Right ventricle myocardium inferior (tissue), 1 donor: ENCODE measurements around the gene RIMKLB. TPM values are rescaled to one million over a fixed set of nuclear protein-coding genes. Genes with fewer than 3 reads are reported as not detected.
"Not testable (repeated sequence)": the region's sequence is repeated elsewhere in the genome, so short reads cannot be mapped to it uniquely, and the experiment has no call there.

ENCODE experiments used
- ATAC-seq: fragments of 200-7000 bp; cut with Tn5 transposase; one replicate; pipeline ENCODE4 v1.9.1; 2020; ENCODE audit warnings: mild to moderate bottlenecking, moderate library complexity
- DNase-seq: peaks from one replicate; pipeline ENCODE4 v3.0.0; 2021; ENCODE audit errors: missing footprints
- intact Hi-C: fragments of 100-400 bp; cut with DNase I; formaldehyde crosslinking; loops from one replicate; pipeline ENCODE4 v1.11.0; 2022
- total RNA-seq: library from RNA; stranded (reverse); fragmentation: NEBNext Ultra II Directional; extraction: Animal tissue kit (Norgen Biotek cat#: 25700); gene quantifications from one replicate; pipeline ENCODE4 v1.2.1, GENCODE V29; 2021
- donor health status: DM: no; HTN: yes; CAD: no; lungs with severe emphysema.

RIMKLB gene
- total RNA-seq, 1 donor from 2014 or later = 12.5 TPM

DNA sequence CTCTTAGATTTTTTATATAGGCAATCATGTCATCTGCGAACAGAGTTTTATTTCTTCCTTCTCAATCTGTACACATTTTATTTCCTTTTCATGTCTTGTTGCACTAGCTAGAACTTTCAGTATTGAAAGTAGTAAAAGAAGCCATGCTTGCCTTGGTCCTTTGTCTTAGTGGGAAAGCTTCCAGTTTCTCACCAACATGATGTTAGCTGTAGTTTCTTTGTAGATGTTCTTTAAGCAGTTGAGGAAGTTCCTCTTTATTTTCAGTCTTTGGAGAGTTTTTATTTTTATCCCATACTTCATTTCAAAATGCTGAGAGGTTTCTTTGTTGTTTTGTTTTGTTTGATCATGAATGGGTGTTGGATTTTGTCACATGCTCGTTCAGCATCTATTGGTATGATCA, 12.7 kb upstream of the RIMKLB start:
- no peak for DNase-seq
- intact Hi-C loops = no loop called here
- ATAC-seq = no peak

DNA sequence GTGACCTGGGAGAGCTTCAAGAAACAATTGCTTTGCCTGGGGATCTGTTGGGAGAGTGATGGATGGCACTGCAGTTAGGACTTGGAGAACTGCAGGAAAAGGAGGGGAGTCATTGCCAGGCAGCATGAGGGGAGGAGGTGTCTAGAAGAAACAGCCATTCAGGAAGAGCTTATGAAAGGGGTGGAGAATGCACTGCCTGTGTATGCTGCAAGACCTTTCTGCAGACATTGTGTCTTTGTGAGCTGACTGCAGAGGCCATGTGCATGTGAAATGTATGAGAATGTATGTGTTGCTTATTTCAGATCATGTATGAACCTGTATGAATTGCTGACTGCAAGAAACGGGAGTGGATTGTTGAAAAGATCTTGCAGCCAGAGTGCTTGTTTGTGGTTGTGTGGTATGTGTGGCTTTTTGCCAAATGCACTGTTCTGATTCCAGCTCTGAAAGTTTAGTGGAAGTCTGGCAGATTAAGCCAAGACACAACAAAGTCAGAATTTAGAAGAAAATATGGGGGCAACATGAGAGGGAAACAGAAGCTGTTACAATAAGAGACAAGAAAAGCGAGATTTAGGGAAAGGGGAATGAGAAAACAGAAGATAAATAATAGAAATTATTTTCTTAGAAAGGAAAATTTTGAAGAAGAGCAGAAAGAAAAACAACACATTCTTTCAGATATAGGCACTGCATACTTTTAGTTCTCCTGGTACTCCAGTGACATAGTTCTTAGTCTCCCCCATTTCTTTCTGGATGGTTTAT, 9.8 kb upstream of the RIMKLB start:
- DNase-seq (no peak), ATAC-seq (peak; percentile 90)
- intact Hi-C loops = no loop called here

DNA sequence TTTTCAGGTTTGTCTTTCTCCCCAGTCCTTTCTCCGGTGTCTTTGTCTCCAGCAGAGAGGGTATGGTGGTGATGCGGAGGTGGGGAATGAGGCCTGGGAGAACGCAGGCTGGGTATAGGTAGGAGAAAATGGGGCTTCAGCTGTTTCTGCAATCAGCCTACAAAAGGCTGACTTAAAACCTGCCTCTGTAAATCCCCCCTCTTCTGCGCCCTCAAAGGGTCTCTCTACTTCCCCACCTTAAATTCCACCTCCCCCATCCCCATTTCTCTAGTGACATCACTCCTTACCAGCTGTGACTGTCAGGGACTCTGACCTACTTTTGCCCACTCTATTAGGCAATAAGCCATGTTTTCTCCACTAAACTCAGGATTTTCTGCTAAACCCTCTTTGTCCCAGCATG, 8.1 kb upstream of the RIMKLB start:
- ATAC-seq (no peak), DNase-seq (no peak)
- intact Hi-C loops = no loop called here

DNA sequence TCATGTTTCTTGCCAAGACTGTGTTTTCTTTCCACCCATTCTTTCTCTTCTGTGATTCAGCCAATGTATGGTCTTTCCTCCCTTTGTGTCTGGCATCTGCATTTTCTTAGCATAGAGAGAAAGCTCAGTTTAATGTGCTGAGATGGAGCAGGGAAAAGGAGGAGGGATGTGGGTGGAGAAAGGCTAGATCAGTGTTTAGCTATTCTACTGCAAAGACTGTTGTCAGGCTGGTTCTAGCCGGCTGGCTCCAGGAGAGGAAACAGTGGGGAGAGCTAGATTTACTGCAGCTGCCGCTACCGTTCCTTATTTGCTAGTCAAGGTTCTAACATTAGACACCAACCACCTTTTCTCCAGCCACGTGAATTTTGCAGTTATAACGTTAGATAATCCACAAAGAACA, 5.2 kb upstream of the RIMKLB start:
- intact Hi-C loops = no loop called here
- peak; percentile 14 for ATAC-seq
- DNase-seq = no peak

DNA sequence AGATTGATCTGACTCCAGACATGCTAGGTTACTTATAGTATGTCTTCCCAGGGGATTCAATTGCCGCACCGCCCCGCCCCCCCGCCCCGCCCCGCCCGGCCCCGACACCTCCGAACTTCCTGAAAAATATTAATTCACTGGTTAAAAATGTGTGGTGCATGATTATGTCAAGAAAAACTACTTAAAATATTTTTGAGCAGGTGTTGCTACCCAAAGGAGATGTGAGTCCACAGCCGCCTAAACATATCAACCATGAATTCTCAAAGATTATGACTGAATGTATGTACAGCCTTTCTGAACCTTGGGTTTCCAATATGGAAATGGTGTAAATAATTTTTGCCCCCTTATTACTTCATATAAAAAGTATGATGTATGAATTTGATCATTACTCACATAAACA, 2.7 kb upstream of the RIMKLB start:
- no peak for ATAC-seq
- intact Hi-C loops = no loop called here

DNA sequence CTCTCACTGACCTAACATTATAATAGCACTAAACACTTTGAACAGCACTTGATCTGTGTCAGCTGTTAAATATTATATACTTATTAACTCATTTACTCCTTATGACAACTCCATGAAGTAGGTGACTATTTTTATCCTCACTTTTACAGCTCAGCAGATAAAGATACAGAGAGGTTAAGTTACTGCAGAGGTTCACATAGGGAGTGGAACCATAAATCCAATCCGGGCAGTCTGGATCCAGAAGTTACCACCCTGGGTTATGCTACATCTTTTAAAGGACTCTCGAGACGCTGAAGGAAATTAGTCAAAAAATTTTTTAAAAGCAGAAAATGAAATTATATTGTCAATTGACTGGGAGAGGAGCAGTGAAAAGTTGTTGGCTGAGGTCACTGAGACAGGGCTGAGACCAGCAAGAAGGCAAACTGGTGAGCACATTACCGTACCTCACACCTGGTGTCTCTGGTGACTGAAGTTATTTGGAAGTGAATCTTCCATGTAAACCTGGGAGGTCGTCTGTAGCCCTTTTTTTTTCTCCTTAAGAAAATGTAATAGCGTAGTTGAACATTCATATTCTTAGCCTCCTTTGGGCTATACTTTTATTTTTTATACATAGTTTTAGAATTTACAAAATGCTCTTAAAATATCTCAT, 1.2 kb upstream of the RIMKLB start:
- DNase-seq = no peak
- intact Hi-C loops = no loop called here
- ATAC-seq = no peak

More for the DNA sequence above, 2.7 kb upstream of the RIMKLB start:
- DNase-seq = no peak

DNA sequence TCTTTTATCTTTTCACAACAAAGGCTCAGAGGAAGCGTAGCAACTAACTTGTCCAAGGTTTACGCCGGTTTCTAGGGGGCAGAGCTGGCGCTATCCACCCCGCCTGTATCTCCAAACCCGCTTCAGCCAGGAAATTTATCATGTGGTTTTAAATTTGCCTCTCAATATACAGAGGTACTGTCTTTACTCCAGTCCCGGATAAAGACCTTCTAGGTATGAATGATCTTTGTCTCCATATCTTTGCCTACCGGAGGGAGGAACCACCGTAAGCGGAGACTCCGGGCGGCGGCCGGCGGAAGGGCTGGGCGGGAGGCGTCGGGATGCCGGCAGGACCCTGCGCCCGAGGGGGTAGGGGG, 693 bp upstream of the RIMKLB start:
- DNase-seq (no peak), ATAC-seq (peak; percentile 25)
- intact Hi-C loops = no loop called here

DNA sequence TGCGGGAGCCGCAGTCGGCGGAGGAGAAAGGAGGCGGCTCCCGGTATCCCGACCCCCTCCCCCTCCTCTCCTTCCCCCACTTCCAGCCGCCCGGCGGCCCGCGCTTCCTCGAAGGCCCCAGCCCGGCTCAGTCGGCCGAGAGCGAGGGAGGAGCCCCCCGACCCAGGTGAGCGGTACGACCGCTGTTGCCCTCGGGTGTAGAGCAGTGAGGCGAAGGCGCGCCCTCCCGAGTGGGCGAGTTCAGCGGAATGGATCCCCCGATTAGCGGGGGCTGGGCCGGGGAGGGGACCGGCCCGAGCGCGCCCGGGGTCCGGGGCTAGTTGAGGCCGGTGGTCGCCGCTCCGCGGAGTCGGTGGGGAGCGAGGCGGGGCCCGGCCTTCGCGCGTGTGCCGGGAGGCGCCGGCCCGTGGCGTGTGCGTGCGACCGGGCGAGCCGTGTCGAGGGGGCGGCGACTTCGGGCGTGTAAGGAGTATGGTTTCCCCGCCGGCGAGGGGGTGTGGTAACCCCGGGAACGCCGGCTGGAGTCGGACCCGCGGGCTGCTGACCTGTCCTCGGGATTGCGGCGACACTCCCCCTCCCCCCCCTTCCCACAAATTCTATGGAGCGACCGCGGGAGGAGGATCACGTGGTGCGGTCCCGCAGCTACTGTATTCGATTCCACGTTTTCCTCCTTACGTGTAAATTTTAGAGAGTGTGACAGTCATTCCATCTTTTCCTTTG, 501 bp downstream of the RIMKLB start:
- intact Hi-C loops = no loop called here
- ATAC-seq (peak; percentile 72), DNase-seq (peak; percentile 84)

DNA sequence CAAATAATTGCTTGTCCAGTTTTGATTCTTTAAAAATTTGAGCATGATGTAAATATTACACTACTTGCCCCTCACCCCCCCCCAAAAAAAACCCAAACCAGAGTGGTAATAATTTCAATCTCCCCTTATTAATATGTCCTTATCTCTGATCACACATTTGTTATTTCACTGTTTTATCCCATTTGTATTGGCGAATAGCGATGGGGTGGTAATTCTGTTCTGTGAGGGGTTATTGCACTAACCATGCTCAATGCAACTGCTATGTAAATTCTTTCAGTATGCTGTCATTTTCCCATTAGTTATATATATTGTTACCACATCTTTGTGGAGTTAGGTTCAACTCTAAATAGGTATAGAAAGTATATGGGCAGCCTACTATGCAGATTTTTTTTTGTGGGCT, 1.1 kb downstream of the RIMKLB start:
- ATAC-seq = no peak
- DNase-seq = no peak
- intact Hi-C loops = no loop called here

DNA sequence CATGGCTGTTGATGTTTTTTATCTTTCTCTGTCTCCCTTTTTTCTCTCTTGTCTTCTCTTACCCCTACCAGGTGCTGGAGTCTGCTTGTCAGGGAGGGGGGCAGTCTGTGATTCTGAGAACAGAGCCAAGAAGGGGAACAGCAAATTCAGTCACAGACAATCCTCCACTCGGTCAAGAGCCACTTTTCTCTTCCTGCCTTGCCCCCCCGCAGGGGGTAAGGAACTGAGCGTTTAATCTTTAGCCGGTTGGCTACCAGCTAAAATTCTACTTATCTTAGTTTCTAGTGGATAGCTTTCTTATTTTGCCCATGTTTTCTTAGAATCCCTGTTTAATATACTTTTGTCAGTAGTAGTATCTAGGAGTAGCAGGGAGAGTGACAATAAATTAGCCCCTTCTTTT, 1.9 kb downstream of the RIMKLB start:
- DNase-seq = no peak
- ATAC-seq = no peak
- intact Hi-C loops = no loop called here

DNA sequence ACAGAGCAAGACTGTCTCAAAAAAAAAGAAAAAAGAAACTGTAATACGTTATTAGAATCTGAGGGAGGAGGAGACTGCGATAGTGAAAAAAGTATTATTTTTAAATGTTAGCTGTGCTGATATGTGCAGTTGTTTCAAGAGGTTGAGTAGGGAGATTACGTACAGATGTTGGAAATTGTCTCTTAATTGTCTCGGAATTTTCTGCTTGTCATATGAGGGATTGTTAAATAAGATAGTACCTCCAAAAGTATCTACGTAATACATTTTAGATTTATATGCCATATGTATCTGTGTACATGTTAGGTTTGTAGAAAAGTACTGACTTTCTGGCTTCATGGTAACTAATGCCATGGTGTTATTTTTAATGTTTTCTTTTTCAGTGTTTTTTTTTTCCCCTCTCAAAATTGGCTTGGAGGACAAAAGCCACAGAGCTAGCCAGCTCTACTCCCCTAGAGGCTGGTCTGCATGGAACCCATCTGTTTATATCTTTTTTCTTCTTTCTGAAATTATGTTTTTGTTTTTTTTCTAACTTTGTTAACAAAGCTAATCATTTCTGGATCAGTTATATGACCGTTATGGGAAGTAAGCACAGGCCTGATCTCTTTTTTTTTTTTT, 3.4 kb downstream of the RIMKLB start:
- DNase-seq (no peak), ATAC-seq (no peak)
- intact Hi-C loops = no loop called here

DNA sequence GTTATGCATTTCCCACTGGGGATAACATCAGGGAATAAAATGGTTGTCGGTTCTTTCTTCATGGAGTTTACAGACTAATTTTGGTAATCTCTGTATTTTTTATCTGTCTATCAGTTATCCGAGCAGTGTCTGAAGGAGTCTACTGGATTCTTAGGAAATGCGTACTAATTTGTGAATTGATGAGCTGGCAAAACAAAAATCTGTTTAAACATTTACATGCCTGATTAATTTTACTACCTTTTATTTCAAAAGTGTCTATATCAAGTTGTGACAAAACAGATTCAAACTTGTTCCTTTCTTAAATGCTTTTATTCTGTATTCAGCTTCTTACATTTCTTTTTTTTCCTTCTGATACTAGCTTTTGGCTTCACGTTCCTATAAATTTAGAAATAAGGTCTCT, 4.4 kb downstream of the RIMKLB start:
- no peak for DNase-seq
- no peak for ATAC-seq
- intact Hi-C loops = no loop called here

DNA sequence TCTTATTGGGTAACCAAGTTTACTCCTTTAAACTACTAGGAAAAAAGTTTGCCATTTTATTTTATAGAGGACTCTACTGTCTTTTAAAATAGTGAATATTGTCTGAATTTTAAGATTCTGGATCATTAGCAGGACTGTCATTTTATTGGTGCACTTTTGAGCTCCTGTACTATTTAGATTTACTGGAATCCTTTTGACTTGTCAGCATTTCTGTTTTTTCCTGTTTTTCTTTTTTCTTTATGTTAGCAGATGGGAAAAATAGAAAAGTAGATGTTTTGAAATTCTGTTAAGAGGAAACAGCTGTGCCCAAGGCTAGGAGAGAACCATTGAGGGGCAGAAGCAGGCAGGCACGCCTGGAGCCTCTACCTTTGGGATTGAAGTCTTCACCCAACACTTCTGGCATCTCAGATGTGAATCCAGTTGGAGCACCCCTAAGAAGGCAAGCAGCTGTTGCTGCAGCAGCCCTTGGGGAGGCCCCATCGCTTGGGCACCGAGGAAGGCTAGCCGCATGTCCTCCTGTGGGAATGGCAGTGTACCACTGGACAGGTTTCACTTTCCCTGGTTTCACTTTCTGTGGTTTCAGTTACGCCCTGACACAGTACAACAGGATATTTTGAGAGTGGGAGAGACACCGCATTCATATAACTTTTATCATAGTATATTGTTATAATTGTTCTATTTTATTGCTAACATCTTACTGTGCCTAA, 11.5 kb downstream of the RIMKLB start:
- peak; percentile 72 for ATAC-seq
- intact Hi-C loops = no loop called here

DNA sequence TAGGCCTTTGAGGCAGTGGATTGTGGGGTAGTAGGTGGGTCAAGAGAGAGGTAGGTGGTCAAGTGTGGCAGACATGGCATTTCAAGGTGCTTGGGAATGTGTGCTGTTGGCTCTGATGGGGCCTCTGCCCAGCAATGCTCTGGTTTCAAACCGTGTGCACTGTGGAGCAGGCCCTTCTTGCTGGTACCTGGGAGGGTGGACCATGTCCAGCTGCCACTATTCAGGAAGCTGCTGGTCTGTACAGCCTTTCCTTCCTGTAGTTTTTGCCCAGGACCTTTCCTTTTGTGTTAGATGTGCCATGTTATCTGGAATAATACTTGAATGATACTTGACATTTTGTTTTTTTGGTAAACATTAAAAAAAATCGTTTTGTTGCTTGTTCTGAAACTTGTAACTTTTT, 14.8 kb downstream of the RIMKLB start:
- DNase-seq (no peak), ATAC-seq (no peak)
- intact Hi-C loops = no loop called here

More for the DNA sequence above, 11.5 kb downstream of the RIMKLB start:
- no peak for DNase-seq

DNA sequence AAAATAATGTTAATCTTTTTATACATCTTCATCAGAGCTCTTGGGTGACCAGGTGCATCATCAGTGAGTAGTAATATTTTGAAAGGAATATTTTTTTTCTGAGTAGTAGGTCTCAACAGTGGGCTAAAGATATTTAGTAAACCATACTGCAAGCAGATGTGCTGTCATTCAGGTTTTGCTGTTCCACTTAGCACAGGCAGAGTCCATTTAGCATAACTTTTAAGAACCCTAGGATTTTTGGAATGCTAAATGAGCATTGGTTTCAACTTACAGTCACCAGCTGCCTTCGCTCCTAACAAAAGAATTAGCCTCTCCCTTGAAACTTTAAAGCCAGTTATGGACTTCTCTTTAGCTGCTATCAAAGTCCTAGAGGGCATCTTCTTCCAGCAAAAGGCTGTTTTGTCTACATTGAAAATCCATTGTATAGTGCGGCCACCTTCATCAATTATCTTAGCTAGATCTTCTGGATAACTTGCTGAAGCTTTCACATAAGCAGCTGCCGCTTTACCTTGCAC, 24.6 kb downstream of the RIMKLB start:
- ATAC-seq (no peak), DNase-seq (no peak)
- intact Hi-C loops = no loop called here

DNA sequence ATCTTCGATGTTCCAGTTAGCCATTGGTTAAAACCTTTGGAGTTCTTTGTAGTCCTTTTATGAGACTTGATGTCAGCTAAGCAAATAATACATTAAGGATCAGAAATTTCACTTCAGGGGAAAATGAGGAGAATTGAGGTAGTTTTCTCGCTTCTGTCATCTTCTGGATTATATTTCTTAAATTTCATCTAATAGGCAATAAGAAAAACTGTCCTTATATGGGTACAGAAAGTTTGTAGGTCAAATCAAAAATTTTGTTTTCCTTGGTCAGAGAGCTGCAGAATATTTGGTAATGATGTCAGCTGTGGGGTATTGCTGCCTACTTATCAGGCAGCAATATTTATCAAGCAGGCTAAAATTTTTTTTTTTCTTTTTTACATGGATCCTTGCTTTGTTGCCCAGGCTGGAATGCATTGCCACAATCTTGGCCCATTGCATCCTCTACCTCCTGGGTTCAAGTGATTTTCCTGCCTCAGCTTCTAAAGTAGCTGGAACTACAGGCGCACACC, 37.1 kb downstream of the RIMKLB start:
- intact Hi-C loops = no loop called here
- no peak for DNase-seq
- no peak for ATAC-seq

DNA sequence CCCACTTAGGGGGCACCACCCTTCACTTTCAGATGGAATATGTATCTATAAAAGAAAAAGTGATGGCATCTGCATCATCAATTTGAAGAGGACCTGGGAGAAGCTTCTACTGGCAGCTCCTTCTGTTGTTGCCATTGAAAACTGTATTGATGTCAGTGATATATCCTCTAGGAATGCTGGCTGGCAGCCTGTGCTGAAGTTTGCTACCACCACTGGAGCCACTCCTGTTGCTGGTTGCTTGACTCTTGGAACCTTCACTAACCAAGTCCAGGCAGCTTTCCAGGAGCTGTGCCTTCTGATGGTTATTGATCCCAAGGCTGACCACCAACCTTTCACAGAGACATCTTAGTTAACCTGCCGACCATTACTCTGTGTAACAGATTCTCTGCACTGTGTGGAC, 44.7 kb downstream of the RIMKLB start:
- DNase-seq (no peak), ATAC-seq (no peak)
- intact Hi-C loops = no loop called here

DNA sequence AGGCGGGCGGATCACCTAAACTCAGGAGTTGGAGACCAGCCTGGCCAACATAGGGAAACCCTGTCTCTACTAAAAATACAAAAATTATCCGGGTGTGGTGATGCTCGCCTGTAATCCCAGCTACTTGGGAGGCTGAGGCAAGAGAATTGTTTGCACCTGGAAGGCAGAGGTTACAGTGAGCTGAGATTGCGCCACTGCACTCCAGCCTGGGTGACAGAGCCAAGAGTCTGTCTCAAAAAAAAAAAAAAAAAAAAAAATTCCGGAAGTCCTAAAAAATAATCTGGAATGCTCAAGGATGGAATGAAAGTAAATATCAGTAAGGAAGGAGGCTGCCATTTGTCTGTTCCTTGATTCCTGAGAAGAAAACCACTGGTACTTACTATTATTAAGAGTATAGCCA, 45.3 kb downstream of the RIMKLB start:
- ATAC-seq, intact Hi-C loops, DNase-seq: not testable (repeated sequence)

DNA sequence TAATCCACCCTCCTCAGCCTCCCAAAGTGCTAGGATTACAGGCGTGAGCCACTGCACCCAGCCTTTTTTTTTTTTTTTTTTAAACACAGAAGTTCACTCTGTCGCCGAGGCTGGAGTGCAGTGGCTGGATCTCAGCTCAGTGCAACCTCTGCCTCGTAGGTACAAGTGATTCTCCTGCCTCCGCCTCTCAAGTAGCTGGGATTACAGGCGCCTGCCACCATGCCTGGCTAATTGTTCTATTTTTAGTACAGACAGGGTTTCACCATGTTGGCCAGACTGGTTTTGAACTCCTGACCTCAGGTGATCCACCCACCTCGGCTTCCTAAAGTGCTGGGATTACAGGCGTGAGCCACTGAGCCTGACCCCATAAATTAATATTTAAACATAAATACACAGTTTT, 47.8 kb downstream of the RIMKLB start:
- ATAC-seq, intact Hi-C loops, DNase-seq: not testable (repeated sequence)
